ENCODE results near the gene HTT. TPM values are rescaled to one million over a fixed set of nuclear protein-coding genes. Genes with fewer than 3 reads are reported as not detected.

The HTT gene
- total and polyA plus RNA-seq, 9 of the 15 experiments (the other 6 are each of a cell fraction or from before 2014, with no cell fraction given), result 0.66 to 31.6 (median 14.7) TPM

GRCh38 chr4:3287972-3288570 is 213.6 kb downstream of the HTT start:
- intact Hi-C loops (cut with micrococcal nuclease), result no loop called here
- H3K9me1 ChIP-seq (ENCODE audit: control insufficient read depth, insufficient read depth, low read length), result no peaks in the 10 kb centered on the region
- H3K9me3 ChIP-seq (replicated peaks; ENCODE audit: control insufficient read depth, insufficient read depth, low read depth, low read length), result no peaks in the 10 kb centered on the region
- no peak overlapping the region for H3K27ac ChIP-seq (ENCODE audit: extremely low read depth, low read depth, low read length)
- no TSS peak for BruUV-seq (replicated peaks)
- H3K4me2 ChIP-seq (ENCODE audit: insufficient read depth, low read length), result no peak overlapping the region
- no peaks in the 10 kb centered on the region for H3K79me2 ChIP-seq (ENCODE audit: control insufficient read depth, insufficient read depth, low read length)
- H3K27me3 ChIP-seq (ENCODE audit: control insufficient read depth in 2 of 2, insufficient read depth in 2 of 2, low read length in 2 of 2), result peaks cover 66 to 87% of the 10 kb centered on the region in 2 experiments
- H3K9ac ChIP-seq (ENCODE audit: insufficient read depth in 1 of 2, low read depth in 2 of 2, low read length in 2 of 2), result no peak overlapping the region
- H4K20me1 ChIP-seq (replicated peaks; ENCODE audit: control insufficient read depth, insufficient read depth, low read length), result no peaks in the 10 kb centered on the region; the same call in none of the 2 replicates
- WGBS (ENCODE audit: insufficient coverage, low coverage, missing lambda C conversion rate), result 9% methylated on average over 20 of the region's 24 CpGs
- no peak overlapping the region for H2AFZ ChIP-seq (ENCODE audit: low read depth, low read length)
- H3K36me3 ChIP-seq (ENCODE audit: control insufficient read depth, insufficient read depth, low read length), result no peaks in the 10 kb centered on the region
- ChIA-PET CTCF (ENCODE audit: low intra/inter-chr PET ratio) (no interaction called here), POLR2A (interaction anchor here (0.6 kb wide), 1 partner anchor 45 kb away, joined by 3 read pairs; no protein-coding TSS in a partner anchor)
- H3K4me3 ChIP-seq, result no peak overlapping the region
- ATAC-seq (no peak), FAIRE-seq (no peak), DNase-seq (ENCODE audit: extremely low read depth in 1 of 4, low spot score in 3 of 4) (no peak)
- in situ Hi-C loops (cut with MboI), result no loop called here
- H3K4me1 ChIP-seq (replicated peaks in 1 of 2; ENCODE audit: control insufficient read depth in 2 of 2, insufficient read depth in 2 of 2, low read length in 2 of 2), result peaks cover 0 to 30% of the 10 kb centered on the region in 2 experiments; a peak in 2 of 5 replicates
- TF ChIP-seq, protein P1, sequence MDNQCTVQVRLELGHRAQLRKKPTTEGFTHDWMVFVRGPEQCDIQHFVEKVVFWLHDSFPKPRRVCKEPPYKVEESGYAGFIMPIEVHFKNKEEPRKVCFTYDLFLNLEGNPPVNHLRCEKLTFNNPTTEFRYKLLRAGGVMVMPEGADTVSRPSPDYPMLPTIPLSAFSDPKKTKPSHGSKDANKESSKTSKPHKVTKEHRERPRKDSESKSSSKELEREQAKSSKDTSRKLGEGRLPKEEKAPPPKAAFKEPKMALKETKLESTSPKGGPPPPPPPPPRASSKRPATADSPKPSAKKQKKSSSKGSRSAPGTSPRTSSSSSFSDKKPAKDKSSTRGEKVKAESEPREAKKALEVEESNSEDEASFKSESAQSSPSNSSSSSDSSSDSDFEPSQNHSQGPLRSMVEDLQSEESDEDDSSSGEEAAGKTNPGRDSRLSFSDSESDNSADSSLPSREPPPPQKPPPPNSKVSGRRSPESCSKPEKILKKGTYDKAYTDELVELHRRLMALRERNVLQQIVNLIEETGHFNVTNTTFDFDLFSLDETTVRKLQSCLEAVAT (IDR thresholded peaks at IDR 0.05), result no peak
- no peak for TF ChIP-seq ZNF324 (CRISPR knock-in tag; IDR thresholded peaks at IDR 0.05)
- TF ChIP-seq MTA2 (IDR thresholded peaks at IDR 0.05; ENCODE audit: low read depth), result no peak
- no peak for TF ChIP-seq NFXL1 (CRISPR knock-in tag; IDR thresholded peaks at IDR 0.05)
- no peak for TF ChIP-seq NKRF (IDR thresholded peaks at IDR 0.05; ENCODE audit: borderline replicate concordance)
- TF ChIP-seq, protein P2, sequence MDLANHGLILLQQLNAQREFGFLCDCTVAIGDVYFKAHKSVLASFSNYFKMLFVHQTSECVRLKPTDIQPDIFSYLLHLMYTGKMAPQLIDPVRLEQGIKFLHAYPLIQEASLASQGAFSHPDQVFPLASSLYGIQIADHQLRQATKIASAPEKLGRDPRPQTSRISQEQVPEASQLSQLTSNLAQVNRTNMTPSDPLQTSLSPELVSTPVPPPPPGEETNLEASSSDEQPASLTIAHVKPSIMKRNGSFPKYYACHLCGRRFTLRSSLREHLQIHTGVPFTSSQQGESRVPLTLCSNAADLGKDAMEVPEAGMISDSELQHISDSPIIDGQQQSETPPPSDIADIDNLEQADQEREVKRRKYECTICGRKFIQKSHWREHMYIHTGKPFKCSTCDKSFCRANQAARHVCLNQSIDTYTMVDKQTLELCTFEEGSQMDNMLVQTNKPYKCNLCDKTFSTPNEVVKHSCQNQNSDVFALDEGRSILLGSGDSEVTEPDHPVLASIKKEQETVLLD (IDR thresholded peaks at IDR 0.05), result no peak
- TF ChIP-seq KLF13 (tag; IDR thresholded peaks at IDR 0.05; ENCODE audit: borderline replicate concordance, low read depth), result no peak
- TF ChIP-seq, protein P3, sequence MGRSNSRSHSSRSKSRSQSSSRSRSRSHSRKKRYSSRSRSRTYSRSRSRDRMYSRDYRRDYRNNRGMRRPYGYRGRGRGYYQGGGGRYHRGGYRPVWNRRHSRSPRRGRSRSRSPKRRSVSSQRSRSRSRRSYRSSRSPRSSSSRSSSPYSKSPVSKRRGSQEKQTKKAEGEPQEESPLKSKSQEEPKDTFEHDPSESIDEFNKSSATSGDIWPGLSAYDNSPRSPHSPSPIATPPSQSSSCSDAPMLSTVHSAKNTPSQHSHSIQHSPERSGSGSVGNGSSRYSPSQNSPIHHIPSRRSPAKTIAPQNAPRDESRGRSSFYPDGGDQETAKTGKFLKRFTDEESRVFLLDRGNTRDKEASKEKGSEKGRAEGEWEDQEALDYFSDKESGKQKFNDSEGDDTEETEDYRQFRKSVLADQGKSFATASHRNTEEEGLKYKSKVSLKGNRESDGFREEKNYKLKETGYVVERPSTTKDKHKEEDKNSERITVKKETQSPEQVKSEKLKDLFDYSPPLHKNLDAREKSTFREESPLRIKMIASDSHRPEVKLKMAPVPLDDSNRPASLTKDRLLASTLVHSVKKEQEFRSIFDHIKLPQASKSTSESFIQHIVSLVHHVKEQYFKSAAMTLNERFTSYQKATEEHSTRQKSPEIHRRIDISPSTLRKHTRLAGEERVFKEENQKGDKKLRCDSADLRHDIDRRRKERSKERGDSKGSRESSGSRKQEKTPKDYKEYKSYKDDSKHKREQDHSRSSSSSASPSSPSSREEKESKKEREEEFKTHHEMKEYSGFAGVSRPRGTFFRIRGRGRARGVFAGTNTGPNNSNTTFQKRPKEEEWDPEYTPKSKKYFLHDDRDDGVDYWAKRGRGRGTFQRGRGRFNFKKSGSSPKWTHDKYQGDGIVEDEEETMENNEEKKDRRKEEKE (IDR thresholded peaks at IDR 0.05; ENCODE audit: borderline replicate concordance in 1 of 2, control insufficient read depth in 1 of 2, low read depth in 2 of 2, low read length in 1 of 2), result no peak
- TF ChIP-seq JUND (IDR thresholded peaks at IDR 0.05; ENCODE audit: borderline replicate concordance, low read depth, low read length), result no peak
- TF ChIP-seq JUND (tag; IDR thresholded peaks at IDR 0.05; ENCODE audit: borderline replicate concordance, low read depth, low read length), result no peak
- no peak for TF ChIP-seq ZNF668 (CRISPR knock-in tag; IDR thresholded peaks at IDR 0.05)
- TF ChIP-seq KLF10 (CRISPR knock-in tag; IDR thresholded peaks at IDR 0.05), result no peak
